Measurements from ENCODE around the gene C6orf163.
"Not testable (repeated sequence)": the region's sequence is repeated elsewhere in the genome, so short reads cannot be mapped to it uniquely, and the experiment has no call there.

Gene C6orf163

GRCh38 chr6:87344731-87345130 is at the start of gene C6orf163:
Gene C6orf163 (plus strand): TSS chr6:87344813. CDS start chr6:87345100, 287 bp downstream.
- no peak for FAIRE-seq

GRCh38 chr6:87297119-87297518 is 47.5 kb upstream of the C6orf163 start:
- FAIRE-seq, result no peak

GRCh38 chr6:87301277-87301676 is 43.3 kb upstream of the C6orf163 start:
- not testable (repeated sequence) for FAIRE-seq

GRCh38 chr6:87308970-87309369 is 35.6 kb upstream of the C6orf163 start:
- no peak for FAIRE-seq

GRCh38 chr6:87312860-87313259 is 31.8 kb upstream of the C6orf163 start:
- FAIRE-seq, result no peak

- no peak for FAIRE-seq
Measured at GRCh38 chr6:87315071-87315470, 29.5 kb upstream of the C6orf163 start.

- no peak for FAIRE-seq
Measured at GRCh38 chr6:87319271-87319987, 25.2 kb upstream of the C6orf163 start.

GRCh38 chr6:87322304-87323212 is 22.1 kb upstream of the C6orf163 start, which contains the start of gene SMIM8:
Gene SMIM8 (plus strand): TSS chr6:87322588. CDS start chr6:87337032, 14,444 bp downstream.
- no peak for FAIRE-seq

- not testable (repeated sequence) for FAIRE-seq
Measured at GRCh38 chr6:87323880-87324279, 20.7 kb upstream of the C6orf163 start.

GRCh38 chr6:87330961-87331360 is 13.7 kb upstream of the C6orf163 start:
- no peak for FAIRE-seq

GRCh38 chr6:87333033-87333432 is 11.6 kb upstream of the C6orf163 start:
- FAIRE-seq, result no peak

GRCh38 chr6:87333591-87334181 is 10.9 kb upstream of the C6orf163 start:
- no peak for FAIRE-seq

- no peak for FAIRE-seq
Measured at GRCh38 chr6:87334683-87335082, 9.9 kb upstream of the C6orf163 start.

- no peak for FAIRE-seq
Measured at GRCh38 chr6:87336367-87336766, 8.2 kb upstream of the C6orf163 start.

GRCh38 chr6:87340230-87340629 is 4.4 kb upstream of the C6orf163 start:
- FAIRE-seq, result no peak

GRCh38 chr6:87341158-87341557 is 3.5 kb upstream of the C6orf163 start:
- FAIRE-seq, result no peak

GRCh38 chr6:87341899-87342298 is 2.7 kb upstream of the C6orf163 start:
- no peak for FAIRE-seq

- no peak for FAIRE-seq
Measured at GRCh38 chr6:87342829-87343228, 1.8 kb upstream of the C6orf163 start.

- FAIRE-seq, result no peak
Measured at GRCh38 chr6:87346700-87347099, 2.1 kb downstream of the C6orf163 start.

- FAIRE-seq, result no peak
Measured at GRCh38 chr6:87349896-87350295, 5.3 kb downstream of the C6orf163 start.

- no peak for FAIRE-seq
Measured at GRCh38 chr6:87350516-87350915, 5.9 kb downstream of the C6orf163 start.

- FAIRE-seq, result no peak
Measured at GRCh38 chr6:87351583-87351982, 7.0 kb downstream of the C6orf163 start.

- no peak for FAIRE-seq
Measured at GRCh38 chr6:87356181-87356580, 11.6 kb downstream of the C6orf163 start.

Data from A204.1 (cell line).